Medulla oblongata (tissue), 1 donor: ENCODE results near the gene SYCE3.
A peak's percentile ranks its signal among the peaks of the same experiment; 100 is the strongest.

Experiments
- DNase-seq: peaks from one replicate; pipeline ENCODE4 v3.0.0-alpha.2; 2015; ENCODE audit errors: extremely low spot score

SYCE3 gene

GRCh38 chr22:50576070-50576469 lies 13.4 kb upstream of the SYCE3 start:
- no peak for DNase-seq

DNA sequence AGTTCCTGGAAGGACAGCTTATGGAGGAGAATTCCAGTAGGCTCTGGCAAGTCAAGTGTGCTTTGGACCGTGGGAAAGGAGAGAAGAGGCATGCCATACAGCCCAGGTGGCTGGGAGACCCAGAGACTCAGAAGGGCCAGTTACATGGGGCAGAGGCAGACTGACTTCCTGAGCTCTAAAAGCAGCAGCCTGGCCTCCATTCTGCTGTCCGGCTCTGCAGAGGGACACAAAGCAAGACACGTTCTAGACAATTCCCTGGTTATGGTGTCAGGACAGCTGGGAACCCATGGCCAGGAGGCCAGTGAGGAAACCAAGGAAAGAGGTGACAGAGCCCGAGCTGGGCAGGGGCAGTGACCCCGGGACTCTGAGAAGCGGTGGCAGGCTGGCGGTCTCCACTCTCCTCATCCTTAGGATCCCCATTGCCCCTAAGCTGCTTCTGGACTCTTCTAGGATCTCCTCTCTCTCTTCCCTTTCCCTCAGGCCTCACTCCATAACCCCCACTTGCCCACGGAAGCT lies 12.8 kb upstream of the SYCE3 start:
- no peak for DNase-seq

DNA sequence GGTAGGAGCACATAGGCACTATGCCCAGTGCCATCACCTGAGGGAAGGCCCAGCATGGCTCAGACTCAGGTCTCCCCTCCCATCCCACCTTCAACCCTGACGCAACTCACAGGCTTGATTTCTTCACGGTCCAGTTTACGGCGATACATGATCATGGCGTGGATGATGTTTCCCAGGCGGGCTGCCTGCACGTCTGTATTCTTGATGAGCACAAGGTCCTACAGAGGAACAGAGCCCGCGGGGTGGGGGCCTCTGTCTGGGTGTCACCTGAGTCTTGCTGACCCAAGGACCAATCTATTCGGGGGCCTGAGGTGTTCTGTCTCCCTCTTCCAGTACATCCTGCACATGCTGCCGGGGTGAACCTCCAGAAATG lies 11.7 kb upstream of the SYCE3 start:
- DNase-seq = no peak

- no peak for DNase-seq
These were observed 11.0 kb upstream of the SYCE3 start for GRCh38 chr22:50573491-50574382.

DNA sequence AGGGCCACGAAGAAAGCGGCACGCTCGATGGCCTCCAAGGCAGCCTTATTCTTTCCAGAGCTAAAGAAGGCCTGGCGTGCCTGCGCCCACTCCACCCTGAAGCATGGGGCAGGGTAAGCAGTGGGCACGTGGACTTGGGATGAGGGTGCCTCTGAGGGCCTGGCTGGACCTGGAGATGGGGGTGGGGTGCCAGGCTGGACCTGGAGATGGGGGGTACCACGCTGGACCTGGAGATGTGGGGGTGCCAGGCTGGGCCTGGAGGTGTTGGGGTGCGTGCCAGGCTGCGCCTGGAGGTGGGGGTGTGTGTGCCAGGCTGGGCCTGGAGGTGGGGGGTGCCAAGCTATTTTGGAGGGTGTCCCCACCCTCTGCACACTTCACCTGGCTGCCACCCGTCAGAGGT lies 10.2 kb upstream of the SYCE3 start:
- DNase-seq = no peak

DNA sequence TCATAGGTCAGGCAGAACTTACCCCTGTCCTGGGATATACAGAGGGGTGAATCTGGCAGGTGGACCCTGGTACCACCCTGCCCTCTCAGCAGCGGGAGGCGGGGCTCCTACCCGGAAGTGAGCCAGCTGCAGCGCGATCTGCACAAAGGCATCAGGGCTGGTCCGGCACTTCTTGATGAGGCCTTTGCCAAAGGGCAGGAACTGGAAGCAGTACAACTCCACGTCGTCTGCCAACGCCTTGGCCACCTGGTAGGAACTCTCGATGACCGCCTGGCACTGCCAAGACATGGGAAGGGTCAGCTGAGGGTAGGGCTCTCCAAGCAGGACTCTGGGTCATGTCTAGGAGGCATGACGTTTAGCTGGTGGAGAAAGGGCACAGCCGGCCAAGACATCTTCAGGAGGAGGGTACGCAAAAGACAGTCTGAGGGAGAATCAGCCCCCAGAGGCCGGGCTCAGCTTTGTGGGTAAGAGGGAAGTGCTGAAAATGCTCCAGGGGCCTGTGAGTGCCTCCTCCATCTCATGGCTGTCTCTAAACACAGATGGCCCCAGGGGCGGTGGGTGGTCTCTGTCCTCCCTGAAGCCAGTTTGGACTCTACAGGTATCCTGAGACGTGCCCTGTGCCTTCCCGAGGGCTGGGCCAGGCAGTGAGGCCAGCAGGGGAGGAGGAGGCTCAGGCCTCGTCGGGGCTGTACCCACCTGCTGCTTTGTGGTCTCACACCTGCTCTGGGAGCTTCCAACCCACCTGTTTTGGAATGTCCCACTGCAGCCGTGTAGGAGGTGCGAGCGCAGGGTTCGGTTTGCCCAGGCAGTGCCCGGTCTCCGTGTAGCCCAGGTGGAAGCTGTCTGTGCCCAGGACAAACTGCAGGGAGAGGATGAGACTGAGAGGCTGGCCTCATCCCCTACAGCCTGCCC lies 8.8 kb upstream of the SYCE3 start:
- no peak for DNase-seq

- DNase-seq = no peak
These were observed 8.1 kb upstream of the SYCE3 start for GRCh38 chr22:50570861-50571260.

GRCh38 chr22:50569896-50570535 lies 7.3 kb upstream of the SYCE3 start:
- DNase-seq = no peak

DNA sequence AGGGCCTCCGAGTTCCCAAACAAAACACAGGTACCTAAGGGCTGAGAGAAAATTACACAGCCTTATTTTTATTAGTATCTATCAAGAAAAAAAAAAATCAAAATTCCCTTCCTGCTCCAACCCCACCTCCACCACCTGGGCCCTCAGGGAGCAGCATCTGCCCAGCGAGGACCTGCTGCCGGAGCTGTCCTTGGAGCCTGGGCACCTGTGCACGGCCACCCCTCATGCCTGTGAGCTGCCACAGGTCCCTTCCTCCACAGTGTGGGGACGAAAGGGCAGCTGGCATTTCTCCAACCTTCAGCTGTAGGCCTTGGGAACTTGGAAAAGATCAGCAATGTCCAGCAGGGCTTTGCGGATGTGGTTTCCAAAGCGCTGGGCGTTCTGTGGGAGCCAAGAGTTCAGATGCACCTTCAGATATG lies 6.3 kb upstream of the SYCE3 start:
- DNase-seq = no peak

DNA sequence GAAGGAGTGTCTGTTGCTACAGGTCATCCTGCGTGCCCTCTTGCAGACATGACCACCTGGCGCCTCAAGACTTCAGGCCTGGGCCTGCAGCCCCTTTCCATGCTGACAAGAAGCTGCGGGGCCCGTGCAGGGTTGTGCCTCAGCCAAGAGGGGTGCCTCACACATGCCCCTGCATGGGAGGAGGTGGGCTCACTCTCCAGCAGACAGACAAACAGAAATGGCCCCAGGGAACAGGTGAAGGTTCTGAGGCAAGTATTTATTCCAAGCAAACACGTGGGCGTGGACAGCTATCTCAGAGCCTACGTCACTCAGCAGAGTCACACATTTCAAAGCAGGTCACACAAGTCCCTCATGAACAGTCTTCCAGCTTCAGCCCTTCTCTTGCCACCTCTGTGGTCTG lies 5.9 kb upstream of the SYCE3 start:
- DNase-seq = no peak

GRCh38 chr22:50567721-50568252 lies 5.1 kb upstream of the SYCE3 start:
- DNase-seq = no peak

DNA sequence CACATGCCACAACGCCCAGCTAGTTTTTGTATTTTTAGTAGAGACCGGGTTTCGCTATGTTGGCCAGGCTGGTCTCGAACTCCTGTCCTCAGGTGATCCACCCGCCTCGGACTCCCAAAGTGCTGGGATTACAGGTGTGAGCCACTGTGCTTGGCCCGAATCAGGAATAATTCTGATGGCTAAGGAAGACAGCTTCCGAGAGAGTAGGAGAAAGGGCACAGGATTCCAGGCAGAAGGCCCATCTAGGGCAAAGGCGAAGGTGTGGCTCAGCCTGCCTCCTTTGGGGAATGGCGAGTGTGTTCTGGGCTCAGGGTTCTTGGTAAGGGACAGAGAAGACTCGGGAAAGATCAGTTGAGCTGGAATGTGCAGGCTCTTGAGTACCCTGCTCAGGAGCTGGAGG lies 1.6 kb upstream of the SYCE3 start:
- DNase-seq = no peak

DNA sequence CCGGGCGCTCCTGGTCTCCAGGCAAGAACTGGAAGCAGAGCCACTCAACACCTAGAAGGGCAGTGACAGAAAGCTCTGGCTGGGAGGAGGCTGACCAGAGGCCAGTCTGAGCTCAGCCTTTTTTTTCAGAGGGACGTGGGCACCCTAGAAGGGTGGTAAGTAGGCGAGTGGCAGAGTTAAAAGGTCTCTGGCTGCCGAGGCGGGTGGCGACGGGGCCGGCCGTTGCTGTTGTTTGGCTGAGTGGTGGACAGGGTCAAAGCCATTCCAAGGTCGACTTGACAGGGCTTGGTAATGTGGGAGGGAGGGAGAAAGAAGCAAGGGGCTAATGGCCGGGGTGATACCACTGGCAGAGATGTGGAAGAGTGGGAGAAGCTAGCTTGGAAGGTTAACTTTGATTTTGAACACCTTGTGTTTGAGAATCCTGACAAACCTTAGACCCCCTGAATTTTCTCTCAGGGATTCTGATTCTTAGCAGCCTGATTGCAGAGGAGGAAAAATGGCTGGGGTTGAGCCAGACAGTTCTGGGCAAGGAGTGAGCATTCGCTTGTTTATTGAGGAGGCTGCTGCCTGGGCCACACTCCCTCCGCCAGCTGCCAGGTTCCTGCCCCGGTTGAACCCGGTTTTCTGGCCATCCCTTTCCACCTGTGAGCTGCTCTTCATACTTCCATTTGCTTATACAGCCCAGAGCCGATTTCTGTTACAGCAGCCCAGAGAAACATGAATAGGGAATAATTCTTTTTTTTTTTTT lies 868 bp upstream of the SYCE3 start:
- DNase-seq = peak; percentile 32

DNA sequence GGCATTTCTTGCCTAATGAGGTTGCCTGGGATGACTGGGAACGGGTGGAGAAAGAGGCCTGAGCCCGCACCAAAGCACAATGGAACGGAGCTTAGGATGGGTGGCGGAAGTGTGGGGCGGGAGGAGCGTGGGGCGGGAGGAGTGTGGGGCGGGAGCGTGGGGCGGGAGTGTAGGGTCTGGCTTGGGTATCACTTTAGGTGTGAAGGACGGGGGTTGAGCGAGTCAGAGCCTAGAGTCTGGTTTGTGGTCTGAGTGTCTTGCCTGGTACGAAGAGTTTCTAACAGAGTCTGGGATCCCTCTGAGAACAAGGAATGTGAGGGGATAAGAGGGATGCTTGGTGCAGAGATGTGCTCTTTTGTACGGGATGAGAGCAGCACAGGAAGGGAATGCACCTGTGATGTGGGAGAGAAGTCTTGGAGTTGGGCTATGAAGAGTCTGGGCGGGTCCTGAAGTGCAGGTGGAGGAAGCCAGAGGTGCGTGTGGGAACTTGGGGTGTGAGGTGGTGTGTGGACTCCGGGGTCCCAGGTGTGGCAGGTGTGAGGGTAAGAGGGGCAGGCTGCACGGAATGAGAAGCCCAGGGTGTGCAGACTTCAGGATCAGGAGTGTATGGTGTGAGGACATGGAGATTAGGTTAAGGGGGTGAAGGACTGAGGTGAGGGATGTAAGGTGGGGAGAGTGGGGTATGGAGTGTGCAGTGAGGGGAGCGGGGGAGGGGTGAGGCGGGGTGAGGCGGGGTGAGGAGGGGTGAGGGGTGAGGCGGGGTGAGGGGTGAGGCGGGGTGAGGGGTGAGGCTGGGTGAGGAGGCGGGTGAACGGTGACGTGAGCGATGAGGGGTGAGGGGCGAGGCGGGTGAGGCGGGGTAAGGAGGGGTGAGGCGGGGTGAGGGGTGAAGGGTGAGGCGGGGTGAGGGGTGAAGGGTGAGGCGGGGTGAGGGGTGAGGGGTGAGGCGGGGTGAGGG lies 1.0 kb downstream of the SYCE3 start:
- no peak for DNase-seq

DNA sequence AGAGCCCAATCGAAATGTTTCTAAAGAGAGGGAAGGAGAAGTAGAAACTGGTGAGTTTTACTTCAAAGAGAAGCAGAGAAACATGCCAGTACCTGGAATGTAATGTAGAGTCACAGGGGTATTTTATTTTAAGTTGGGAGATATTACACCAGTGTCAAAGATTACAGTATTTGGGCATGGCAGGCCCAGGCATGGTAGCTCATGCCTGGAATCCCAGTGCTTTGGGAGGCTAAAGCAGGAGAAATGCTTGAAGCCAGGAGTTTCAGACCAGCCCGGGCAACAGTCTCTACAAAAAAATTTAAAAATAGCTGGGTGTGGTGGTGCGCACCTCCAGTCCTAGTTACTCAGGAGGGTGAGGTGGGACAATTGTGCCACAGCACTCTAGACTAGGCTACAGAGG lies 2.7 kb downstream of the SYCE3 start:
- DNase-seq = no peak

DNA sequence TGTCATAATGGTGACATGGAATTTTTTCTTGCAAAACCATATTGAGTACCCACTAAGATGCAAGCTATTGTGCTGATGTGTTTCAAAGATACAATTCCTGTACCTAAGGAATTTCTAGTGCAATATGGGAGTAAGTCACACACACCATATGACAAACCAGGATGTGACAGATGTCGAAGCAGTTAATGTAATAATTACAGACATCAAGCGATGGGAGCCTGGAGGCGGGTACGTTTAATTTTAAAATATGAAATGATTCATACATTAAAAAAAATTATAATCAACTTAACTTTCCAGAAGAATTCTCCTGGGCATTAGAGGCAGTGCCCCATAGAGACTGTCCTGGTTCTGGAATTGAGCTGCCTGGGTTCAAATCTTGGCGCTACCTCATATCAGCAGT lies 6.0 kb downstream of the SYCE3 start:
- DNase-seq = no peak

- no peak for DNase-seq
These were observed 9.4 kb downstream of the SYCE3 start for GRCh38 chr22:50553310-50553709.

DNA sequence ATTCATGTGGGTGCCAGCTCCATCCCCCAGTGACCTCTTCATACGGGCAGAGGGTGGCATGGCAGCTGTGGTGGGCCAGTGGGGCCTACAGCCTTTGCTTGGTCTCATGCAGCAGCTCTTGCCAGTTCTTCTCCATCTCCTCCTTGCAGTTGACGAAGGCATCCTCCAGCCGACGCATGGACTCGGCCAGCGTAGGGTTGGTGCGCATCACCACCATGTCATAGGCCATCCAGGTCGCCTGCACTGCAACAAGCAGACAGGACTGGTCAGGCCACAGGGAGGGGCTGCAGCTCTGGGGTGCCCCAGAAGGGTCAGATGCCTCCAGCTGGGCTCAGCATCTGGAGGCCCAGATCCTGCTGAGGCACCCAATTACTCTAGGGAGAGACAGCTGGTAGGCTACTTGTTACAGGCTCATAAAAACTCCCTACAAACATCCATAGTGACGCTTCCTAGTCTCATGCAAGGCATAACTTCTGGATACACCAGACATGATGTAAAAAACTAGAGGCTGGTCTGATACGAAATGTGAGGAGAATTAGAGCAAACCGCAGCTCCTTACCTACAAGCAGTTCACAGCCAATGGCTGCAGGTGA lies 11.5 kb downstream of the SYCE3 start:
- no peak for DNase-seq

DNA sequence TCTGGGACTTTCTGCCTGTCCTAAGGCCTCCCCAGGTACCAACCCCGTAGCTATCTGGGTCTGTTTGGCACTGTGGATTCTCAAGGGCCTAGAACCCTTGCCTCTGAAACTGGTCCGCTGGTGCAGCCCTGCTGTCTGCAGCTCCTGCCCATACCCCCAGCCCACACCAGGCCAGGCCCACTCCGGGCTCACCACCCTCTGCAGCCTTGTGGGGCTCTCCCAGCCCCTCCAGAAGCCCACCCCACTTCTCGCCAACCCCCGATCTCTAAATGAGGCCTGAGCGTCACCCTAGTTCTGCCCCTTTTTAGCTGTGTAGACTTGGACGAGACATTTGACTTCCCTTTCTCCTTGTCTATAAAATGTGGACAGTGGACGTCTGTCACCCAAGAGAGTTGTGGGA lies 12.3 kb downstream of the SYCE3 start:
- no peak for DNase-seq
